Measurements from ENCODE around the gene TULP1.

DNA sequence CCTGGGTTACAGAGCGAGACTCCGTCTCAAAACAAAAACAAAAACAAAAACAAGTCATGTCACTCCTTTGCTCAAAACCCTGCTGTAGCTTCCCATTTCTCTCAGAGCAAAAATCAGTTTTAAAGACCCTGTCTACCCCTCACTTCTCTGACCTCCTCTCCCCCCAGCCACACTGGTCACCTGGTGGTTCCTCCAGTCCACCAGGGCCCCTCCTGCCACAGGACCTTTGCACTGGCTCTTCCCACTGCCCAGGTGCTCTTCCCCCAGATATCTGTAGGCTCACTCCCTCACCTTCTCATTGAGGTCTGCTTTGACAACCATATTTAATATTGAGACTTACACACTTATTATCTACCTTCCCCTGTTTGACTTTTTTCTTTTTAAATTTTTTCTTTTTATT is 10.9 kb downstream of the TULP1 start:
- TF ChIP-seq, protein P1, sequence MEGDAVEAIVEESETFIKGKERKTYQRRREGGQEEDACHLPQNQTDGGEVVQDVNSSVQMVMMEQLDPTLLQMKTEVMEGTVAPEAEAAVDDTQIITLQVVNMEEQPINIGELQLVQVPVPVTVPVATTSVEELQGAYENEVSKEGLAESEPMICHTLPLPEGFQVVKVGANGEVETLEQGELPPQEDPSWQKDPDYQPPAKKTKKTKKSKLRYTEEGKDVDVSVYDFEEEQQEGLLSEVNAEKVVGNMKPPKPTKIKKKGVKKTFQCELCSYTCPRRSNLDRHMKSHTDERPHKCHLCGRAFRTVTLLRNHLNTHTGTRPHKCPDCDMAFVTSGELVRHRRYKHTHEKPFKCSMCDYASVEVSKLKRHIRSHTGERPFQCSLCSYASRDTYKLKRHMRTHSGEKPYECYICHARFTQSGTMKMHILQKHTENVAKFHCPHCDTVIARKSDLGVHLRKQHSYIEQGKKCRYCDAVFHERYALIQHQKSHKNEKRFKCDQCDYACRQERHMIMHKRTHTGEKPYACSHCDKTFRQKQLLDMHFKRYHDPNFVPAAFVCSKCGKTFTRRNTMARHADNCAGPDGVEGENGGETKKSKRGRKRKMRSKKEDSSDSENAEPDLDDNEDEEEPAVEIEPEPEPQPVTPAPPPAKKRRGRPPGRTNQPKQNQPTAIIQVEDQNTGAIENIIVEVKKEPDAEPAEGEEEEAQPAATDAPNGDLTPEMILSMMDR (conservative IDR thresholded peaks at IDR 0.05; ENCODE audit: low read length) = no peak
- no peak for TF ChIP-seq EZH2phosphoT487 (IDR thresholded peaks at IDR 0.05; ENCODE audit: borderline replicate concordance)

Data from Loucy (cell line).